EL (cell line): ENCODE measurements around the gene AUTS2.

Experiments
- DNase-seq: peaks from one replicate; pipeline ENCODE4 v3.0.0-alpha.2; 2016

The AUTS2 gene

GRCh38 chr7:69600710-69601519 is 2.6 kb downstream of the AUTS2 start:
- no peak for DNase-seq

- DNase-seq = no peak
Observed at GRCh38 chr7:69602522-69602921, 4.2 kb downstream of the AUTS2 start.

- no peak for DNase-seq
Observed at GRCh38 chr7:69603351-69603750, 5.1 kb downstream of the AUTS2 start.

GRCh38 chr7:69603937-69604494 is 5.7 kb downstream of the AUTS2 start:
- DNase-seq = no peak

- no peak for DNase-seq
Observed at GRCh38 chr7:69605070-69605469, 6.8 kb downstream of the AUTS2 start.

GRCh38 chr7:69605546-69605945 is 7.3 kb downstream of the AUTS2 start:
- DNase-seq = no peak

- no peak for DNase-seq
Observed at GRCh38 chr7:69608049-69608448, 9.8 kb downstream of the AUTS2 start.

GRCh38 chr7:69608878-69609277 is 10.6 kb downstream of the AUTS2 start:
- no peak for DNase-seq

- no peak for DNase-seq
Observed at GRCh38 chr7:69609541-69610373, 11.5 kb downstream of the AUTS2 start.

- no peak for DNase-seq
Observed at GRCh38 chr7:69610374-69611084, 12.3 kb downstream of the AUTS2 start.

GRCh38 chr7:69612981-69613380 is 14.7 kb downstream of the AUTS2 start:
- DNase-seq = no peak

GRCh38 chr7:69613846-69614245 is 15.6 kb downstream of the AUTS2 start:
- DNase-seq = no peak

GRCh38 chr7:69615685-69616084 is 17.4 kb downstream of the AUTS2 start:
- no peak for DNase-seq

GRCh38 chr7:69617364-69617763 is 19.1 kb downstream of the AUTS2 start:
- DNase-seq = no peak

GRCh38 chr7:69619054-69619453 is 20.8 kb downstream of the AUTS2 start:
- DNase-seq = no peak

GRCh38 chr7:69619635-69620034 is 21.4 kb downstream of the AUTS2 start:
- no peak for DNase-seq

- DNase-seq = no peak
Observed at GRCh38 chr7:69620063-69620462, 21.8 kb downstream of the AUTS2 start.

GRCh38 chr7:69620650-69621049 is 22.4 kb downstream of the AUTS2 start:
- no peak for DNase-seq

GRCh38 chr7:69622014-69622835 is 23.9 kb downstream of the AUTS2 start:
- no peak for DNase-seq

- DNase-seq = no peak
Observed at GRCh38 chr7:69622960-69623359, 24.7 kb downstream of the AUTS2 start.

- no peak for DNase-seq
Observed at GRCh38 chr7:69624435-69625230, 26.4 kb downstream of the AUTS2 start.
